ENCODE data around the gene SIL1.
"Not testable (repeated sequence)": the region's sequence is repeated elsewhere in the genome, so short reads cannot be mapped to it uniquely, and the experiment has no call there.

Gene SIL1

DNA sequence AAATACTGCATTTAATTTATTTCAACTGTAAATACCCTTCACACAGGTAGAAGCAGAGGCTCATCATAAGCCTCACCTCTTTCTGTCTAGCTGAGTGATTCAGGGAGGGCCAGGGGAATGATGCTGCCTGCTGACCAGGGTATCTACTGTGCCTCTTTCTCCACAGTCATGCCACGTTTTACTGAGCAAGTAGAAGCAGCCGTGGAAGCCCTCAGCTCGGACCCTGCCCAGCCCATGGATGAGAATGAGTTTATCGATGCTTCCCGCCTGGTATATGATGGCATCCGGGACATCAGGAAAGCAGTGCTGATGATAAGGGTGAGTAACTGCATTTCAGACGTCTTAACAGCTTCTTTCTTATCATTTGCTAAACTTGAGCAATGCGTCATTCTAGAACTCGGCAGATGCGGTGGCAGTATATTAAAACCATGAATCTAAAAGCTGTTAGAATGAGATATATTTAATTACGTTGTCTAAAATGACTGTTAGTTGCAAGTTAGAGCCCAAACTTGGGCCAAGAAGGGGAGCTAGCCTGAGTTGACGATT lies 273.0 kb downstream of the SIL1 start:
- TF ChIP-seq, protein P1, sequence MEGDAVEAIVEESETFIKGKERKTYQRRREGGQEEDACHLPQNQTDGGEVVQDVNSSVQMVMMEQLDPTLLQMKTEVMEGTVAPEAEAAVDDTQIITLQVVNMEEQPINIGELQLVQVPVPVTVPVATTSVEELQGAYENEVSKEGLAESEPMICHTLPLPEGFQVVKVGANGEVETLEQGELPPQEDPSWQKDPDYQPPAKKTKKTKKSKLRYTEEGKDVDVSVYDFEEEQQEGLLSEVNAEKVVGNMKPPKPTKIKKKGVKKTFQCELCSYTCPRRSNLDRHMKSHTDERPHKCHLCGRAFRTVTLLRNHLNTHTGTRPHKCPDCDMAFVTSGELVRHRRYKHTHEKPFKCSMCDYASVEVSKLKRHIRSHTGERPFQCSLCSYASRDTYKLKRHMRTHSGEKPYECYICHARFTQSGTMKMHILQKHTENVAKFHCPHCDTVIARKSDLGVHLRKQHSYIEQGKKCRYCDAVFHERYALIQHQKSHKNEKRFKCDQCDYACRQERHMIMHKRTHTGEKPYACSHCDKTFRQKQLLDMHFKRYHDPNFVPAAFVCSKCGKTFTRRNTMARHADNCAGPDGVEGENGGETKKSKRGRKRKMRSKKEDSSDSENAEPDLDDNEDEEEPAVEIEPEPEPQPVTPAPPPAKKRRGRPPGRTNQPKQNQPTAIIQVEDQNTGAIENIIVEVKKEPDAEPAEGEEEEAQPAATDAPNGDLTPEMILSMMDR (conservative IDR thresholded peaks at IDR 0.05), result no peak

GRCh38 chr5:138922494-138922893 lies 275.7 kb downstream of the SIL1 start:
- TF ChIP-seq, protein P1 (conservative IDR thresholded peaks at IDR 0.05), result no peak

More for the DNA sequence above, 273.0 kb downstream of the SIL1 start:
- H3K27ac ChIP-seq, result no peak overlapping the region

GRCh38 chr5:138921362-138921761 lies 276.8 kb downstream of the SIL1 start:
- not testable (repeated sequence) for H3K27ac ChIP-seq

More at GRCh38 chr5:138922494-138922893, 275.7 kb downstream of the SIL1 start:
- H3K27ac ChIP-seq, result peak overlapping the region; percentile 0; the same call in 1 of the 2 replicates

DNA sequence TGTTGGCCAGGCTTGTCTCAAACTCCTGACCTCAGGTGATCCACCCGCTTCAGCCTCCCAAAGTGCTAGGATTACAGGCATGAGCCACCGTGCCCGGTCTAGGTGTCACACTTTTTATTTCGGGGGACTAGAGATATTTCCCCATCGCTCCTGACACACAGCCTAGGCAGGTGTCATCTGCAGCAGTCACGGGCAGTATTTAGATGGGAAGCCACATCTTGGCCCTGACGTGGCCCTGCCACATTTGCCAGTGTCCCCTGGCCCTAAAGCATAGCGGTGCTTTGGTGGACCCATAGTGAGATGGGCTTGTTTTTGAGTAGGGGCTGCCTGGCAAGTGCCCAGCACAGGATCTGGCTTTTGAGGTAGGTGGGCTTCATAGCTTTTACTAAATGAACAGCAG lies 278.0 kb downstream of the SIL1 start:
- no peak overlapping the region for H3K27ac ChIP-seq
- TF ChIP-seq, protein P1 (conservative IDR thresholded peaks at IDR 0.05), result no peak

DNA sequence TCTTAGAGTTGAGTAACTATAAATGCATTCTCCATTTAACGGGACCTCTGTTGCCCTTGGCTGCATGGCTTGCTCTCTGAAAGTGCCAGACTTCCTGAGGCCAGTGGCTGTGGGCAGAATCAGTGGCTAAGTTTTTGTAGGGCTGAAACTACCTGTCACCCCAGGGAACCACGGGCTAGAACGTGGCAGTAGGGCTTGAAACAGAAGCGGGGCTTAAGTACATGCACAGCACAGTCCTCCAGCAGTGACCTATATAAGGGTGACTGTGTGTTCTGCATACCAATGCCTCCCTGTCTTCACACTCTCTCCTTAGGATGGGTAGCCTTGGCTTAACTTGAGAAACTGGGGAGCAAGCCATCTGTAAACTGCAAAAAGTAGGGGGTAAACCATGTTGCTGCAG lies 279.5 kb downstream of the SIL1 start:
- TF ChIP-seq, protein P1 (conservative IDR thresholded peaks at IDR 0.05), result no peak
- no peak overlapping the region for H3K27ac ChIP-seq

GRCh38 chr5:138914338-138914737 lies 283.8 kb downstream of the SIL1 start:
- TF ChIP-seq, protein P1 (conservative IDR thresholded peaks at IDR 0.05), result no peak
- H3K27ac ChIP-seq, result no peak overlapping the region

- H3K27ac ChIP-seq, result no peak overlapping the region
Observed at GRCh38 chr5:138913773-138914172, 284.4 kb downstream of the SIL1 start.

DNA sequence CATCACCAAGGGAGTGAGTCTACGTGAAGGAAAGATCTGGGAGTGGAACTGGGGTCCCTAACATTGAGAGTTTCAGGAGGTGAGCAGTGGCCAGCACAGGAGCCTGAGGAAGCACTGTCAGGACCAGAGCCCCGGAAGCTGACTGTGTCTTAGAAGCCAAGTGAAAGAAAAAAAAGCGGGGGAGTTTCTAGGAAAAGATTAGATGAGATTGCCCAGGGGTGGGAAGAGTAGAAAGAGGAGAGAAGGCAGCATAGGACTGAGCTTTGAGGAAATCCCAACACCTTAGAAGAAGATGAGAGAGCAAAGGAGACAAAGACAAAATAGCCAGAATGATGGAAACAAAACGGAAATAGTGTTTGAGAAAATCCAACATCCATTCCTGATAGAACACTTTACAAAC lies 286.1 kb downstream of the SIL1 start:
- no peak overlapping the region for H3K27ac ChIP-seq
- TF ChIP-seq, protein P1 (conservative IDR thresholded peaks at IDR 0.05), result no peak

More at GRCh38 chr5:138913773-138914172, 284.4 kb downstream of the SIL1 start:
- TF ChIP-seq, protein P1 (conservative IDR thresholded peaks at IDR 0.05), result no peak

All from VCaP (cell line).